Smooth muscle cell (in vitro differentiated cells): ENCODE measurements around the gene LRRC63. TPM values are rescaled to one million over a fixed set of nuclear protein-coding genes. Genes with fewer than 3 reads are reported as not detected.

Experiments
- DNase-seq: peaks from one replicate; lab custom pipeline; 2025; ENCODE audit not compliant: unreplicated experiment; lab: John Stamatoyannopoulos, UW
- H2AFZ ChIP-seq: fragments of 200-600 bp; sonication (generic); 2 replicates; pipeline ENCODE4 v1.6.0; 2016; ENCODE audit warnings: antibody characterized with exemption, low read depth, mild to moderate bottlenecking
- H3F3A ChIP-seq: fragments of 200-600 bp; sonication (generic); 2 replicates; pipeline ENCODE4 v1.6.0; 2017; ENCODE audit warnings: antibody characterized with exemption, low read depth
- H3K27ac ChIP-seq: fragments of 200-600 bp; sonication (generic); 2 replicates; pipeline ENCODE4 v1.5.1; 2016; ENCODE audit warnings: low read depth, mild to moderate bottlenecking
- H3K27me3 ChIP-seq: fragments of 200-600 bp; sonication (generic); 2 replicates; pipeline ENCODE4 v1.6.1; 2016; ENCODE audit warnings: low read depth, mild to moderate bottlenecking
- H3K36me3 ChIP-seq: fragments of 200-600 bp; sonication (generic); 2 replicates; pipeline ENCODE4 v1.5.1; 2016; ENCODE audit warnings: low read depth
- H3K4me1 ChIP-seq: fragments of 200-600 bp; sonication (generic); 2 replicates; pipeline ENCODE4 v1.5.1; 2016; ENCODE audit warnings: low read depth
- H3K4me2 ChIP-seq: fragments of 200-600 bp; sonication (generic); 2 replicates; pipeline ENCODE4 v1.6.0; 2016; ENCODE audit warnings: mild to moderate bottlenecking
- H3K4me3 ChIP-seq: fragments of 200-600 bp; sonication (generic); 2 replicates; pipeline ENCODE4 v1.5.1; 2016; ENCODE audit warnings: mild to moderate bottlenecking
- H3K79me2 ChIP-seq: fragments of 200-600 bp; sonication (generic); 2 replicates; pipeline ENCODE4 v1.6.0; 2016; ENCODE audit warnings: low read depth, mild to moderate bottlenecking
- H3K9ac ChIP-seq: fragments of 200-600 bp; sonication (generic); 2 replicates; pipeline ENCODE4 v1.6.0; 2016; ENCODE audit warnings: low read depth
- H3K9me3 ChIP-seq: fragments of 200-600 bp; sonication (generic); replicated peaks from 2 replicates; pipeline ENCODE4 v1.5.1; 2016; ENCODE audit warnings: low read depth
- H4K20me1 ChIP-seq: fragments of 200-600 bp; sonication (generic); 2 replicates; pipeline ENCODE4 v1.6.0; 2016; ENCODE audit warnings: low read depth
- CTCF ChIP-seq: fragments of 200-600 bp; sonication (generic); IDR thresholded peaks from 2 replicates; pipeline ENCODE4 v1.5.1; 2017; ENCODE audit warnings: borderline replicate concordance, mild to moderate bottlenecking, antibody characterized with exemption; ENCODE audit not compliant: insufficient read depth, poor library complexity, severe bottlenecking
- WGBS: methylation state at CpG from one replicate; pipeline ENCODE4 v1.1.7; 2016; ENCODE audit warnings: low lambda C conversion rate; 5-methylcytosine and 5-hydroxymethylcytosine counted together
- polyA plus RNA-seq: library from polyadenylated mRNA; unstranded; fragments of >200 nt; fragmentation: Nextera tagmentation; extraction: Ambion mirVana; gene quantifications from 2 replicates; pipeline ENCODE4 v1.2.1, GENCODE V29; 2016
- total RNA-seq: library from RNA; depleted of rRNA; stranded (reverse); fragments of >200 nt; gene quantifications from 2 replicates; pipeline ENCODE4 v1.2.3, GENCODE V29; 2014

Gene LRRC63
- total and polyA plus RNA-seq, 2 experiments from 2014 or later: 0.16 TPM; not detected in 1

GRCh38 chr13:46183018-46183946 is 28.4 kb upstream of the LRRC63 start:
- Histone ChIP-seq H4K20me1 (no peaks in the 10 kb centered on the region), H2AFZ (no peak overlapping the region), H3F3A (no peaks in the 10 kb centered on the region), H3K27ac (no peak overlapping the region), H3K4me1 (no peaks in the 10 kb centered on the region), H3K9ac (no peak overlapping the region), H3K27me3 (no peaks in the 10 kb centered on the region), H3K4me2 (no peak overlapping the region), H3K9me3 (no peaks in the 10 kb centered on the region), H3K4me3 (no peak overlapping the region), H3K36me3 (no peaks in the 10 kb centered on the region), H3K79me2 (no peaks in the 10 kb centered on the region)
- no peak for TF ChIP-seq CTCF
- WGBS: 78% methylated on average over 15 of the region's 15 CpGs
- no peak for DNase-seq

GRCh38 chr13:46184277-46184699 is 27.4 kb upstream of the LRRC63 start:
- Histone ChIP-seq H3K9ac (no peak overlapping the region), H3K4me1 (no peaks in the 10 kb centered on the region), H3F3A (no peaks in the 10 kb centered on the region), H4K20me1 (no peaks in the 10 kb centered on the region), H3K4me2 (no peak overlapping the region), H3K27me3 (no peaks in the 10 kb centered on the region), H3K9me3 (no peaks in the 10 kb centered on the region), H3K79me2 (no peaks in the 10 kb centered on the region), H3K27ac (no peak overlapping the region), H3K36me3 (no peaks in the 10 kb centered on the region), H2AFZ (no peak overlapping the region), H3K4me3 (no peak overlapping the region)
- 38% methylated on average over 6 of the region's 6 CpGs for WGBS
- TF ChIP-seq CTCF: peak; percentile 25
- DNase-seq: no peak

DNA sequence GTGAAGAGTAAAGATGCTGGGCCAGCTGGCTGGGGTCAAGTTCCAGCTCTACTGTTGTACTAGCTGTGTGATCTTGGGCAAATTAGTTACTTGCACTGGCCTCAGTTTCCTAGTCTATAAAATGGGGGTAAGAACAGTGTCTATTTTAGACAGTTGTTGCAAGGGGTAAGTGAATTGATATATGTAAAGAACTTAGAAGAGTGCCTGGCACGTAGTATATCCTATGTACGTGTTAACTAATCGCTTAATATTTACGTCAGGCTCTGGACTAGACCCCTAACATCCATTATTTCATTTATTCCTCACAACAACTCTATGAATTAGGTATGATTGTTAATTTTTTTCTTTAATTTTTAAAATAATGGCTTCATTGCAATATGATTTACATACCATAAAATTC is 26.1 kb upstream of the LRRC63 start:
- Histone ChIP-seq H3K4me2 (no peak overlapping the region), H3K9me3 (no peaks in the 10 kb centered on the region), H2AFZ (no peak overlapping the region), H4K20me1 (no peaks in the 10 kb centered on the region), H3K27ac (no peak overlapping the region), H3K9ac (no peak overlapping the region), H3F3A (no peaks in the 10 kb centered on the region), H3K36me3 (no peaks in the 10 kb centered on the region), H3K27me3 (no peaks in the 10 kb centered on the region), H3K4me1 (no peaks in the 10 kb centered on the region), H3K79me2 (no peaks in the 10 kb centered on the region), H3K4me3 (no peak overlapping the region)
- 70% methylated on average over 4 of the region's 4 CpGs for WGBS
- no peak for TF ChIP-seq CTCF
- DNase-seq: no peak
